Memory B cell (primary cell): ENCODE results near the gene FHIT.

ENCODE experiments used
- ATAC-seq: fragments of 150-1000 bp; cut with Tn5 transposase; 2 replicates; pipeline ENCODE4 v1.10.0; 2021; ENCODE audit warnings: low read depth, mild to moderate bottlenecking, moderate library complexity
- DNase-seq, 2 donors: peaks; one replicate each; pipeline ENCODE4 v3.0.0; 2022; ENCODE audit warnings: low spot score in 2 of 2
- H3K27ac Mint-ChIP-seq: one replicate; pipeline ENCODE4 v1.8.0; 2022; ENCODE audit warnings: mild to moderate bottlenecking, moderate library complexity, mixed read lengths
- H3K27me3 Mint-ChIP-seq: one replicate; pipeline ENCODE4 v1.8.0; 2022; ENCODE audit warnings: mixed read lengths
- H3K36me3 Mint-ChIP-seq: one replicate; pipeline ENCODE4 v1.8.0; 2022; ENCODE audit warnings: mild to moderate bottlenecking, mixed read lengths
- H3K4me1 Mint-ChIP-seq: one replicate; pipeline ENCODE4 v1.8.0; 2022; ENCODE audit warnings: mixed read lengths
- H3K4me3 Mint-ChIP-seq: one replicate; pipeline ENCODE4 v1.8.0; 2022; ENCODE audit warnings: mild to moderate bottlenecking, moderate library complexity, mixed read lengths
- H3K9me3 Mint-ChIP-seq: one replicate; pipeline ENCODE4 v1.8.0; 2022; ENCODE audit warnings: mixed read lengths

The FHIT gene

GRCh38 chr3:60610441-60611112, 640.7 kb downstream of the FHIT start:
- Mint-ChIP-seq H3K36me3 (no peaks in the 10 kb centered on the region), H3K27ac (no peak overlapping the region), H3K9me3 (no peaks in the 10 kb centered on the region), H3K4me1 (no peaks in the 10 kb centered on the region), H3K27me3 (no peaks in the 10 kb centered on the region), H3K4me3 (no peak overlapping the region)
- DNase-seq = no peak
- ATAC-seq = no peak

DNA sequence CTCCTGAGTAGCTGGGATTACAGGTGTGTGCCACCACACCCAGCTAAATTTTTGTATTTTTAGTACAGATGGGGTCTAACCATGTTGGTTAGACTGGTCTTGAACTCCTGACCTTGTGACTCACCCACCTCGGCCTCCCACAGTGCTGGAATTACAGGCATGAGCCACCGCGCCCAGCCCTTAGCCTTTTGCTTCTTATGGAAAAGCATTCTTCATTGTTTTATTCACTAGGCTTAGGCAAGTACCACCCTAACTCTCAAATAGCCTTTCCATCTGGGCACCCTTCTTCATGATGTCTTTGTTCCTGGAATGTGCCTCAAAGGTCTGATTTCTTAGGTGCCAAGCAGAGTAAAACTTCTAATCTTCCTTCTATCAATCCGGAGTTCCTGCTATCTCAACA, 641.8 kb downstream of the FHIT start:
- Mint-ChIP-seq H3K4me1 (no peaks in the 10 kb centered on the region), H3K36me3 (no peaks in the 10 kb centered on the region), H3K27me3 (no peaks in the 10 kb centered on the region), H3K4me3 (no peak overlapping the region), H3K9me3 (no peaks in the 10 kb centered on the region), H3K27ac (no peak overlapping the region)
- ATAC-seq (no peak), DNase-seq (no peak)

GRCh38 chr3:60603860-60604259, 647.4 kb downstream of the FHIT start:
- DNase-seq (no peak), ATAC-seq (no peak)
- H3K9me3 Mint-ChIP-seq = no peaks in the 10 kb centered on the region
- no peaks in the 10 kb centered on the region for H3K27me3 Mint-ChIP-seq
- no peak overlapping the region for H3K4me3 Mint-ChIP-seq
- no peak overlapping the region for H3K27ac Mint-ChIP-seq
- H3K4me1 Mint-ChIP-seq = peaks cover 3% of the 10 kb centered on the region
- no peaks in the 10 kb centered on the region for H3K36me3 Mint-ChIP-seq

- no peak for DNase-seq
- Mint-ChIP-seq H3K27me3 (peaks cover 5% of the 10 kb centered on the region), H3K4me3 (no peak overlapping the region), H3K36me3 (no peaks in the 10 kb centered on the region), H3K27ac (no peak overlapping the region), H3K4me1 (peaks cover 3% of the 10 kb centered on the region), H3K9me3 (no peaks in the 10 kb centered on the region)
- ATAC-seq = no peak
Observed at GRCh38 chr3:60600848-60601247, 650.4 kb downstream of the FHIT start.

DNA sequence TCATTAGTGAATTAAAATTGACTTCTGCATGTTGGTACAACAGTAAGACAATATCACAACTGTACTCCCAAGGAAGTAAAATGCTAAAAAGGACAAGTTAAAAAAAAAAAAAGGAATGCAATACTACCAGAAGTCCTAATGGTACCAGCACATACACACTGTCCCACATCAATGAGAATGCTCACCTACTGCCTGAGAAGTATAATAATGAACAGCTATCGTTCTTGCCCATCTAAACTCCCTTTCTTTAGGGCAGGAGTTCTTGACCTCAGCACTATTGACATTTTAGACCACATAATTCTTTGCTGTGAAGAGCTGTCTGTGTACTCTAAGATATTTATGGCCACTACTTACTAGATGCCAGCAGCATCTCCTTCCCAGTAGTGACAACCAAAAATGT, 651.7 kb downstream of the FHIT start:
- Mint-ChIP-seq H3K4me1 (peaks cover 3% of the 10 kb centered on the region), H3K27ac (no peak overlapping the region), H3K4me3 (no peak overlapping the region), H3K27me3 (peaks cover 5% of the 10 kb centered on the region), H3K36me3 (no peaks in the 10 kb centered on the region), H3K9me3 (no peaks in the 10 kb centered on the region)
- ATAC-seq = no peak
- no peak for DNase-seq

DNA sequence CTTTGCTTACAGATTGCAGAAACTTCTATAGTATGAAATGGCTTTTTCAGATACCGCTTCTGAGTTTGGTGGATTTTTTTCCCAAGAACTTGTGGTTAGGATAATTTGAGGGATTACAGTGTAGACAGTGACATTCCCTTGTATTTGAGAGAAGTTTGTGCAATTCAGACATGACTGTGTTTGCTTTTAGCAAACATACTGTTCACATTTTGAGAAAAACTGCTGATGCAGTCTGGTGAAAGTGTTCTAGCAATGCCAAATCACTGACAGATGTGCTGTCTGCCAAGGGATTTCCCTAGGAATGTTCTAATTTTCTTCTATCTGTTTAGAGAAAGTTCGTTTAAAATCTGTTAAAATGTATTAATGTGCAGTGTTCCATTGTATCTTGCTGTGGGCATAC, 652.6 kb downstream of the FHIT start:
- ATAC-seq (no peak), DNase-seq (no peak)
- H3K27me3 Mint-ChIP-seq = peaks cover 5% of the 10 kb centered on the region

GRCh38 chr3:60594025-60594424, 657.2 kb downstream of the FHIT start:
- H3K4me1 Mint-ChIP-seq = no peaks in the 10 kb centered on the region
- no peaks in the 10 kb centered on the region for H3K9me3 Mint-ChIP-seq
- peaks cover 5% of the 10 kb centered on the region for H3K27me3 Mint-ChIP-seq
- no peak for ATAC-seq
- no peak overlapping the region for H3K4me3 Mint-ChIP-seq
- no peak overlapping the region for H3K27ac Mint-ChIP-seq
- H3K36me3 Mint-ChIP-seq = no peaks in the 10 kb centered on the region
- no peak for DNase-seq

More for the DNA sequence above, 652.6 kb downstream of the FHIT start:
- no peak overlapping the region for H3K4me3 Mint-ChIP-seq
- no peak overlapping the region for H3K27ac Mint-ChIP-seq
- no peaks in the 10 kb centered on the region for H3K9me3 Mint-ChIP-seq
- H3K4me1 Mint-ChIP-seq = peaks cover 3% of the 10 kb centered on the region
- H3K36me3 Mint-ChIP-seq = no peaks in the 10 kb centered on the region

- no peak overlapping the region for H3K27ac Mint-ChIP-seq
- DNase-seq (no peak), ATAC-seq (no peak)
- no peaks in the 10 kb centered on the region for H3K9me3 Mint-ChIP-seq
- H3K36me3 Mint-ChIP-seq = no peaks in the 10 kb centered on the region
- peaks cover 4% of the 10 kb centered on the region for H3K4me1 Mint-ChIP-seq
- H3K27me3 Mint-ChIP-seq = peaks cover 4% of the 10 kb centered on the region
- H3K4me3 Mint-ChIP-seq = no peak overlapping the region
Observed at GRCh38 chr3:60591267-60591666, 660.0 kb downstream of the FHIT start.

GRCh38 chr3:60588806-60589205, 662.4 kb downstream of the FHIT start:
- no peak for ATAC-seq
- Mint-ChIP-seq H3K9me3 (no peaks in the 10 kb centered on the region), H3K27me3 (peaks cover 1% of the 10 kb centered on the region), H3K27ac (no peak overlapping the region), H3K4me3 (no peak overlapping the region), H3K4me1 (peaks cover 5% of the 10 kb centered on the region), H3K36me3 (no peaks in the 10 kb centered on the region)
- no peak for DNase-seq

DNA sequence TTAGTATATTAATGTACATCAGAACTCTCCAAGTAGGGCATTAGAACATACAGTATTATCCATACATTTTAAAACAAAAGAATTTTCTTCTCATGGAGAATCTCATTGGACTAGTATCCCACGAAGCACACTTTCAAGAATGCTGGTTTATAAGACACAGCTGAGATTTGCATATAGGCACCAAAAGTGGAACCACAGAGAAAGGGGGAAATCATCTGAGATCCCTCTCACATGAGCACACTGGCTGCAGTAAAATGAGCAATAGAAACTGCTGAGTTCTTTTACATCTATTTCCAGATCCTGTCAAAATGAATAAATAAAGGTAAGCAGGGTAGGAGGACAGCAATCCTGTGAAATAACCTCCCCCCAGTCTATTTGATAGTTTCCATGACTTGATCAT, 665.3 kb downstream of the FHIT start:
- DNase-seq = no peak
- H3K4me3 Mint-ChIP-seq = no peak overlapping the region
- ATAC-seq = peak; percentile 48

GRCh38 chr3:60584250-60584649, 667.0 kb downstream of the FHIT start:
- Mint-ChIP-seq H3K9me3 (no peaks in the 10 kb centered on the region), H3K27me3 (peaks cover 1% of the 10 kb centered on the region), H3K27ac (no peak overlapping the region), H3K4me3 (no peak overlapping the region), H3K36me3 (no peaks in the 10 kb centered on the region), H3K4me1 (peaks cover 5% of the 10 kb centered on the region)
- no peak for ATAC-seq
- no peak for DNase-seq

More for the DNA sequence above, 665.3 kb downstream of the FHIT start:
- Mint-ChIP-seq H3K9me3 (no peaks in the 10 kb centered on the region), H3K4me1 (peaks cover 5% of the 10 kb centered on the region), H3K27ac (no peak overlapping the region), H3K36me3 (no peaks in the 10 kb centered on the region), H3K27me3 (peaks cover 1% of the 10 kb centered on the region)

DNA sequence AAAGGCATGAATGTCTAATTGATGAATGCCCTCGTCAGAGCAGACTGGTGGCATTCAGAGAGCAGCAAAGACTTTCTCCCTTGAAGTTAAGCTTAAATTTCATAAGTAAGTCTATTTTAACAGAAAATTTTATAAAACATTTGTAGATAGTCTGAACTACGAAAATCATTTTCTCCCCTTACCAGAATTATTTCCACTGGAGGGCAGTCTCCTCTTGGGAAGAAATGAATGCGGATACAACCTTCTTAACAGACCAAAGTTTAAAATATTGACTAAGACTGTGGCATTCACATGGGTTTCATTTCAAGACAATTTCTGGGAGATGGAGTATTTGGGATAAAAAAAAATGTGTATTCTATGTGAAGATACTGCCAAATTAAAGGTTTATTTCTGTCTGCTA, 669.0 kb downstream of the FHIT start:
- Mint-ChIP-seq H3K27ac (no peak overlapping the region), H3K27me3 (no peaks in the 10 kb centered on the region), H3K4me1 (peaks cover 5% of the 10 kb centered on the region), H3K9me3 (no peaks in the 10 kb centered on the region), H3K36me3 (no peaks in the 10 kb centered on the region), H3K4me3 (no peak overlapping the region)
- DNase-seq (no peak), ATAC-seq (no peak)

DNA sequence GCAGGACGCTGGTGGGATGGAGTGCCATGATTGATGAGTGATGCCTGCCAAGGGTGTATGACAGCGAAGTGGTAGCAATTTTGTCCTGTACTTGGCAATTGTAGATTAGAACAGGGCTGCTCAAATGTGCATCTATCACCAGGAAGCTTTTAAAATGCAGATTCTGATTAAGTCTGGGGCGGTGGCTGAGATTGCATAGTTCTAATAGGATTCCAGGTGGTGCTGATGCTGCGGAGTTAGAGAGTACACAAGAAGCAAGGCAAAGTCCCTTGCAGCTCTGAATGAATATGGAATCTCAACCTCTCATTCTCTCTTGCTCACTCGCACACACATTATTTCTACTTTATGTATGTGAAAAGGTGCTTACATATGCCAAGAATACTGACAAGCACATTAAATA, 670.4 kb downstream of the FHIT start:
- no peak for DNase-seq
- Mint-ChIP-seq H3K27ac (no peak overlapping the region), H3K27me3 (no peaks in the 10 kb centered on the region), H3K36me3 (no peaks in the 10 kb centered on the region), H3K4me3 (no peak overlapping the region), H3K4me1 (no peaks in the 10 kb centered on the region), H3K9me3 (no peaks in the 10 kb centered on the region)
- ATAC-seq = no peak

- Mint-ChIP-seq H3K36me3 (no peaks in the 10 kb centered on the region), H3K9me3 (no peaks in the 10 kb centered on the region), H3K27me3 (peaks cover 1% of the 10 kb centered on the region), H3K4me1 (no peaks in the 10 kb centered on the region), H3K27ac (no peak overlapping the region), H3K4me3 (no peak overlapping the region)
- no peak for DNase-seq
- ATAC-seq = no peak
Observed at GRCh38 chr3:60579734-60580133, 671.5 kb downstream of the FHIT start.

DNA sequence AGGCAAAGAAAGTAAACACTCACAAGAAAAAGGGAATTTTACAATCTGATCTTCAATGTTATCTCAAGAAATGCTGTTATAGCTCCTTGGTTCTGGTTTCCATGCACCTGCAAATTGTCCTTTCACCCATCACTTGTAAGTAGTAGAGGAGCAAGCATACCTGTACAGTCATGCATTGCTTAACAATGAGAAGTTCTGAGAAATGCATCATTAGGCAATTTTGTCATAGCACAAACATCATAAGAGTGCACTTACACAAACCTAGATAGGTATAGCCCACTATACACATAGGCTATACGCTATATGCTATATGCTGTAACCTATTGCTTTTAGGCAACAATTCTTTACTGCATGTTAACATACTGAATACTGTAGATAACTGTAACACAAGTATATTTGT, 672.3 kb downstream of the FHIT start:
- Mint-ChIP-seq H3K9me3 (no peaks in the 10 kb centered on the region), H3K27ac (no peak overlapping the region), H3K36me3 (no peaks in the 10 kb centered on the region), H3K4me3 (no peak overlapping the region), H3K4me1 (no peaks in the 10 kb centered on the region), H3K27me3 (peaks cover 1% of the 10 kb centered on the region)
- no peak for ATAC-seq
- no peak for DNase-seq
